Measurements from ENCODE around the gene NTRK3. TPM values are rescaled to one million over a fixed set of nuclear protein-coding genes. Genes with fewer than 3 reads are reported as not detected.
A peak's percentile ranks its signal among the peaks of the same experiment; 100 is the strongest.

Gene NTRK3
- total and polyA plus RNA-seq, 9 donors, result 1.8 to 7.9 (median 3.2) TPM

GRCh38 chr15:87866961-87867360 is 389.6 kb downstream of the NTRK3 start:
- H3K9me3 ChIP-seq (replicated peaks; ENCODE audit: control insufficient read depth, low read depth, low read length), result no peaks in the 10 kb centered on the region
- H3K27ac ChIP-seq (ENCODE audit: low read length), result no peak overlapping the region
- no peaks in the 10 kb centered on the region for H3K4me1 ChIP-seq (ENCODE audit: control insufficient read depth, insufficient read depth, low read length)
- 14% methylated on average over 2 of the region's 3 CpGs for WGBS (ENCODE audit: insufficient coverage)
- DNase-seq, result no peak
- H3K36me3 ChIP-seq (ENCODE audit: control insufficient read depth, insufficient read depth, low read length), result no peaks in the 10 kb centered on the region
- no peak overlapping the region for H3K4me3 ChIP-seq (ENCODE audit: low read length)
- H3K27me3 ChIP-seq (ENCODE audit: control insufficient read depth, insufficient read depth, low read length), result no peaks in the 10 kb centered on the region

GRCh38 chr15:87863152-87863551 is 393.4 kb downstream of the NTRK3 start:
- Histone ChIP-seq H3K4me1 (ENCODE audit: control insufficient read depth, insufficient read depth, low read length) (no peaks in the 10 kb centered on the region), H3K9me3 (replicated peaks; ENCODE audit: control insufficient read depth, low read depth, low read length) (no peaks in the 10 kb centered on the region), H3K36me3 (ENCODE audit: control insufficient read depth, insufficient read depth, low read length) (no peaks in the 10 kb centered on the region), H3K27ac (ENCODE audit: low read length) (no peak overlapping the region), H3K27me3 (ENCODE audit: control insufficient read depth, insufficient read depth, low read length) (no peaks in the 10 kb centered on the region), H3K4me3 (ENCODE audit: low read length) (no peak overlapping the region)
- 17% methylated on average over 2 of the region's 5 CpGs for WGBS (ENCODE audit: insufficient coverage)
- peak; percentile 43 for DNase-seq

GRCh38 chr15:87860743-87861142 is 395.8 kb downstream of the NTRK3 start:
- Histone ChIP-seq H3K4me3 (ENCODE audit: low read length) (no peak overlapping the region), H3K36me3 (ENCODE audit: control insufficient read depth, insufficient read depth, low read length) (no peaks in the 10 kb centered on the region), H3K27me3 (ENCODE audit: control insufficient read depth, insufficient read depth, low read length) (no peaks in the 10 kb centered on the region), H3K27ac (ENCODE audit: low read length) (no peak overlapping the region), H3K4me1 (ENCODE audit: control insufficient read depth, insufficient read depth, low read length) (no peaks in the 10 kb centered on the region), H3K9me3 (replicated peaks; ENCODE audit: control insufficient read depth, low read depth, low read length) (no peaks in the 10 kb centered on the region)
- no peak for DNase-seq
- WGBS (ENCODE audit: insufficient coverage), result 86% methylated on average over 1 of the region's 3 CpGs

- Histone ChIP-seq H3K36me3 (ENCODE audit: control insufficient read depth, insufficient read depth, low read length) (no peaks in the 10 kb centered on the region), H3K27me3 (ENCODE audit: control insufficient read depth, insufficient read depth, low read length) (no peaks in the 10 kb centered on the region), H3K27ac (ENCODE audit: low read length) (no peak overlapping the region), H3K4me1 (ENCODE audit: control insufficient read depth, insufficient read depth, low read length) (no peaks in the 10 kb centered on the region), H3K9me3 (replicated peaks; ENCODE audit: control insufficient read depth, low read depth, low read length) (no peaks in the 10 kb centered on the region), H3K4me3 (ENCODE audit: low read length) (no peak overlapping the region)
- WGBS (ENCODE audit: insufficient coverage), result no CpG with 5 or more reads among the region's 2 CpGs
- no peak for DNase-seq
Observed at GRCh38 chr15:87858651-87859050, 397.9 kb downstream of the NTRK3 start.

GRCh38 chr15:87851497-87851896 is 405.0 kb downstream of the NTRK3 start:
- no peaks in the 10 kb centered on the region for H3K27me3 ChIP-seq (ENCODE audit: control insufficient read depth, insufficient read depth, low read length)
- H3K36me3 ChIP-seq (ENCODE audit: control insufficient read depth, insufficient read depth, low read length), result no peaks in the 10 kb centered on the region
- H3K4me3 ChIP-seq (ENCODE audit: low read length), result no peak overlapping the region
- no CpG with 5 or more reads among the region's 2 CpGs for WGBS (ENCODE audit: insufficient coverage)
- H3K4me1 ChIP-seq (ENCODE audit: control insufficient read depth, insufficient read depth, low read length), result no peaks in the 10 kb centered on the region
- DNase-seq, result no peak
- no peak overlapping the region for H3K27ac ChIP-seq (ENCODE audit: low read length)
- H3K9me3 ChIP-seq (replicated peaks; ENCODE audit: control insufficient read depth, low read depth, low read length), result no peaks in the 10 kb centered on the region

- H3K36me3 ChIP-seq (ENCODE audit: control insufficient read depth, insufficient read depth, low read length), result no peaks in the 10 kb centered on the region
Observed at GRCh38 chr15:87850916-87851315, 405.6 kb downstream of the NTRK3 start.

GRCh38 chr15:87849181-87849580 is 407.4 kb downstream of the NTRK3 start:
- no peak for DNase-seq
- no CpG with 5 or more reads among the region's 2 CpGs for WGBS (ENCODE audit: insufficient coverage)

More at GRCh38 chr15:87850916-87851315, 405.6 kb downstream of the NTRK3 start:
- no peaks in the 10 kb centered on the region for H3K4me1 ChIP-seq (ENCODE audit: control insufficient read depth, insufficient read depth, low read length)
- H3K27me3 ChIP-seq (ENCODE audit: control insufficient read depth, insufficient read depth, low read length), result no peaks in the 10 kb centered on the region
- H3K9me3 ChIP-seq (replicated peaks; ENCODE audit: control insufficient read depth, low read depth, low read length), result no peaks in the 10 kb centered on the region
- no peak overlapping the region for H3K27ac ChIP-seq (ENCODE audit: low read length)
- no peak overlapping the region for H3K4me3 ChIP-seq (ENCODE audit: low read length)
- no peak for DNase-seq
- 31% methylated on average over 2 of the region's 4 CpGs for WGBS (ENCODE audit: insufficient coverage)

GRCh38 chr15:87848012-87848411 is 408.5 kb downstream of the NTRK3 start:
- Histone ChIP-seq H3K27ac (ENCODE audit: low read length) (no peak overlapping the region), H3K9me3 (replicated peaks; ENCODE audit: control insufficient read depth, low read depth, low read length) (no peaks in the 10 kb centered on the region), H3K4me1 (ENCODE audit: control insufficient read depth, insufficient read depth, low read length) (no peaks in the 10 kb centered on the region), H3K36me3 (ENCODE audit: control insufficient read depth, insufficient read depth, low read length) (no peaks in the 10 kb centered on the region), H3K4me3 (ENCODE audit: low read length) (no peak overlapping the region), H3K27me3 (ENCODE audit: control insufficient read depth, insufficient read depth, low read length) (no peaks in the 10 kb centered on the region)
- WGBS (ENCODE audit: insufficient coverage), result no CpG with 5 or more reads among the region's 1 CpG
- DNase-seq, result no peak

More at GRCh38 chr15:87849181-87849580, 407.4 kb downstream of the NTRK3 start:
- Histone ChIP-seq H3K27me3 (ENCODE audit: control insufficient read depth, insufficient read depth, low read length) (no peaks in the 10 kb centered on the region), H3K36me3 (ENCODE audit: control insufficient read depth, insufficient read depth, low read length) (no peaks in the 10 kb centered on the region), H3K4me1 (ENCODE audit: control insufficient read depth, insufficient read depth, low read length) (no peaks in the 10 kb centered on the region), H3K27ac (ENCODE audit: low read length) (no peak overlapping the region), H3K9me3 (replicated peaks; ENCODE audit: control insufficient read depth, low read depth, low read length) (no peaks in the 10 kb centered on the region), H3K4me3 (ENCODE audit: low read length) (no peak overlapping the region)

- H3K36me3 ChIP-seq (ENCODE audit: control insufficient read depth, insufficient read depth, low read length), result no peaks in the 10 kb centered on the region
- DNase-seq, result no peak
- H3K9me3 ChIP-seq (replicated peaks; ENCODE audit: control insufficient read depth, low read depth, low read length), result no peaks in the 10 kb centered on the region
- H3K4me1 ChIP-seq (ENCODE audit: control insufficient read depth, insufficient read depth, low read length), result no peaks in the 10 kb centered on the region
- H3K27ac ChIP-seq (ENCODE audit: low read length), result no peak overlapping the region
- H3K4me3 ChIP-seq (ENCODE audit: low read length), result no peak overlapping the region
- H3K27me3 ChIP-seq (ENCODE audit: control insufficient read depth, insufficient read depth, low read length), result no peaks in the 10 kb centered on the region
- no CpG with 5 or more reads among the region's 3 CpGs for WGBS (ENCODE audit: insufficient coverage)
Observed at GRCh38 chr15:87846746-87847145, 409.8 kb downstream of the NTRK3 start.

- H3K27me3 ChIP-seq (ENCODE audit: control insufficient read depth, insufficient read depth, low read length), result no peaks in the 10 kb centered on the region
- H3K27ac ChIP-seq (ENCODE audit: low read length), result no peak overlapping the region
- no peaks in the 10 kb centered on the region for H3K4me1 ChIP-seq (ENCODE audit: control insufficient read depth, insufficient read depth, low read length)
- DNase-seq, result no peak
- peaks cover 2% of the 10 kb centered on the region for H3K9me3 ChIP-seq (replicated peaks; ENCODE audit: control insufficient read depth, low read depth, low read length)
- H3K36me3 ChIP-seq (ENCODE audit: control insufficient read depth, insufficient read depth, low read length), result no peaks in the 10 kb centered on the region
- no peak overlapping the region for H3K4me3 ChIP-seq (ENCODE audit: low read length)
- 85% methylated on average over 2 of the region's 3 CpGs for WGBS (ENCODE audit: insufficient coverage)
Observed at GRCh38 chr15:87843312-87843711, 413.2 kb downstream of the NTRK3 start.

GRCh38 chr15:87841426-87841998 is 415.0 kb downstream of the NTRK3 start:
- no peaks in the 10 kb centered on the region for H3K27me3 ChIP-seq (ENCODE audit: control insufficient read depth, insufficient read depth, low read length)
- no peak overlapping the region for H3K27ac ChIP-seq (ENCODE audit: low read length)
- H3K4me1 ChIP-seq (ENCODE audit: control insufficient read depth, insufficient read depth, low read length), result no peaks in the 10 kb centered on the region
- DNase-seq, result no peak
- WGBS (ENCODE audit: insufficient coverage), result 43% methylated on average over 1 of the region's 1 CpG
- peaks cover 2% of the 10 kb centered on the region for H3K9me3 ChIP-seq (replicated peaks; ENCODE audit: control insufficient read depth, low read depth, low read length)
- H3K36me3 ChIP-seq (ENCODE audit: control insufficient read depth, insufficient read depth, low read length), result no peaks in the 10 kb centered on the region
- no peak overlapping the region for H3K4me3 ChIP-seq (ENCODE audit: low read length)
